ENCODE data around the gene FBXO30. TPM values are rescaled to one million over a fixed set of nuclear protein-coding genes. Genes with fewer than 3 reads are reported as not detected.

The FBXO30 gene
- total RNA-seq, 4 donors from 2014 or later: 47.1 to 92.2 (median 69.3) TPM

GRCh38 chr6:145819994-145820393 is 5.4 kb upstream of the FBXO30 start:
- intact Hi-C loops (cut with DNase I): no loop called here
- 100% methylated on average over 1 of the region's 1 CpG for WGBS

GRCh38 chr6:145818796-145819195 is 4.2 kb upstream of the FBXO30 start:
- WGBS: 91% methylated on average over 2 of the region's 2 CpGs
- Histone ChIP-seq H3K4me3 (no peak overlapping the region), H3K9me3 (no peaks in the 10 kb centered on the region), H3K27ac (replicated peaks in 1 of 4) (no peak overlapping the region), H3K4me1 (peaks cover 6 to 26% (median 18%) of the 10 kb centered on the region in 4 donors), H3K27me3 (no peaks in the 10 kb centered on the region), H3K36me3 (peaks cover 0 to 3% (median 0%) of the 10 kb centered on the region in 4 donors)
- no peak for DNase-seq (ENCODE audit: extremely low spot score)
- TF ChIP-seq POLR2A (IDR thresholded peaks at IDR 0.05; ENCODE audit: low read depth) (no peak), CTCF (IDR thresholded peaks at IDR 0.05) (no peak), EP300 (IDR thresholded peaks at IDR 0.05) (no peak), POLR2AphosphoS5 (IDR thresholded peaks at IDR 0.05) (no peak)
- intact Hi-C loops (cut with DNase I): no loop called here

More at GRCh38 chr6:145819994-145820393, 5.4 kb upstream of the FBXO30 start:
- Histone ChIP-seq H3K9me3 (no peaks in the 10 kb centered on the region), H3K36me3 (no peaks in the 10 kb centered on the region), H3K27ac (replicated peaks in 1 of 4) (no peak overlapping the region), H3K4me3 (no peak overlapping the region), H3K4me1 (peaks cover 6 to 26% (median 19%) of the 10 kb centered on the region in 4 donors), H3K27me3 (no peaks in the 10 kb centered on the region)
- no peak for TF ChIP-seq CTCF (IDR thresholded peaks at IDR 0.05)
- no peak for DNase-seq (ENCODE audit: extremely low spot score)

GRCh38 chr6:145816392-145816791 is 1.8 kb upstream of the FBXO30 start:
- intact Hi-C loops (cut with DNase I): no loop called here
- TF ChIP-seq EP300 (IDR thresholded peaks at IDR 0.05): no peak
- no peak for TF ChIP-seq CTCF (IDR thresholded peaks at IDR 0.05)
- no peak for TF ChIP-seq POLR2A (IDR thresholded peaks at IDR 0.05; ENCODE audit: low read depth)
- TF ChIP-seq POLR2AphosphoS5 (IDR thresholded peaks at IDR 0.05): no peak

GRCh38 chr6:145815309-145816274 is 997 bp upstream of the FBXO30 start:
- Histone ChIP-seq H3K36me3 (peaks cover 0 to 3% (median 0%) of the 10 kb centered on the region in 4 donors), H3K9me3 (no peaks in the 10 kb centered on the region), H3K27ac (replicated peaks in 1 of 4) (peak overlapping the region; percentile 93 to 97 (median 96)), H3K4me3 (peak overlapping the region; percentile 75 to 89 (median 81)), H3K4me1 (peaks cover 13 to 37% (median 22%) of the 10 kb centered on the region in 4 donors), H3K27me3 (no peaks in the 10 kb centered on the region)
- WGBS: 4% methylated on average over 15 of the region's 25 CpGs
- no peak for DNase-seq (ENCODE audit: extremely low spot score)
- TF ChIP-seq EP300 (IDR thresholded peaks at IDR 0.05) (no peak), POLR2AphosphoS5 (IDR thresholded peaks at IDR 0.05) (peak; percentile 19 to 74)
- intact Hi-C loops (cut with DNase I): loop anchor here (2.0 kb wide), 1 partner anchor 69 kb away; no protein-coding TSS in a partner anchor

More at GRCh38 chr6:145816392-145816791, 1.8 kb upstream of the FBXO30 start:
- Histone ChIP-seq H3K36me3 (peaks cover 0 to 3% (median 0%) of the 10 kb centered on the region in 4 donors), H3K27ac (replicated peaks in 1 of 4) (peak overlapping the region; percentile 93 to 97 (median 96)), H3K4me1 (peaks cover 7 to 34% (median 19%) of the 10 kb centered on the region in 4 donors), H3K9me3 (no peaks in the 10 kb centered on the region), H3K27me3 (no peaks in the 10 kb centered on the region), H3K4me3 (peak overlapping the region; percentile 75 to 89 (median 81))
- whole genome bisulfite sequencing: 82% methylated on average over 8 of the region's 8 CpGs
- DNase-seq (ENCODE audit: extremely low spot score): no peak

GRCh38 chr6:145814035-145814500 is 527 bp downstream of the FBXO30 start:
- intact Hi-C loops (cut with DNase I): loop anchor here (2.0 to 5.0 kb wide), 2 partner anchors 71 to 77 kb away; partner anchors contain the start of gene EPM2A
- peaks cover 0 to 3% (median 0%) of the 10 kb centered on the region in 4 donors for H3K36me3 ChIP-seq
- peaks cover 29 to 50% (median 37%) of the 10 kb centered on the region in 4 donors for H3K4me1 ChIP-seq
- peak overlapping the region; percentile 93 to 97 (median 96) for H3K27ac ChIP-seq (replicated peaks in 1 of 4)
- H3K4me3 ChIP-seq: peak overlapping the region; percentile 75 to 89 (median 81)
- 0% methylated on average over 7 of the region's 33 CpGs for WGBS
- no peak for TF ChIP-seq EP300 (IDR thresholded peaks at IDR 0.05)
- TF ChIP-seq CTCF (IDR thresholded peaks at IDR 0.05): no peak
- TF ChIP-seq POLR2AphosphoS5 (IDR thresholded peaks at IDR 0.05): peak; percentile 23 to 67
- H3K27me3 ChIP-seq: no peaks in the 10 kb centered on the region
- no peak for DNase-seq (ENCODE audit: extremely low spot score)
- no peaks in the 10 kb centered on the region for H3K9me3 ChIP-seq
